Naive thymus-derived CD4-positive, alpha-beta T cell (primary cell): ENCODE data around the gene TTC4. TPM values are rescaled to one million over a fixed set of nuclear protein-coding genes. Genes with fewer than 3 reads are reported as not detected.

Experiments
- ATAC-seq: fragments of 150-1000 bp; cut with Tn5 transposase; 2 replicates; pipeline ENCODE4 v1.10.0; 2021; ENCODE audit warnings: mild to moderate bottlenecking, moderate library complexity
- CTCF ChIA-PET: fragments of 350-600 bp; sonication (Branson Sonifier 250); formaldehyde crosslinking; loops from one replicate; lab custom pipeline; 2021; ENCODE audit warnings: antibody characterized with exemption; lab: Charles Lee
- POLR2A ChIA-PET: fragments of 350-600 bp; sonication (Branson Sonifier 250); formaldehyde crosslinking; loops from one replicate; lab custom pipeline; 2021; ENCODE audit warnings: antibody characterized with exemption, inconsistent platforms; lab: Charles Lee
- DNase-seq, 9 donors: peaks; one replicate each; pipeline versions ENCODE4 v3.0.0 to v3.0.0-alpha.2; 2020 to 2022; ENCODE audit warnings: mixed read lengths in 1 of 9
- H3K27ac ChIP-seq: one replicate; pipeline ENCODE4 v1.7.0; 2013; ENCODE audit warnings: mild to moderate bottlenecking, low read depth, low read length, moderate library complexity
- H3K27me3 ChIP-seq, 2 donors: one replicate each; pipeline ENCODE4 v1.7.0; 2013; ENCODE audit warnings: low read length in 2 of 2, mild to moderate bottlenecking in 2 of 2, moderate library complexity in 2 of 2; ENCODE audit not compliant: control insufficient read depth in 2 of 2, insufficient read depth in 2 of 2
- H3K36me3 ChIP-seq, 3 experiments: 1 replicate in 2 of 3; 2 replicates in 1 of 3; pipeline ENCODE4 v1.7.0; 2013; ENCODE audit warnings: low read length in 3 of 3, mild to moderate bottlenecking in 3 of 3, moderate library complexity in 1 of 3; ENCODE audit not compliant: insufficient read depth in 3 of 3, control insufficient read depth in 2 of 3
- H3K4me1 ChIP-seq, 2 donors: one replicate each; pipeline ENCODE4 v1.7.0; 2013; ENCODE audit warnings: low read length in 2 of 2, mild to moderate bottlenecking in 2 of 2, moderate library complexity in 1 of 2; ENCODE audit not compliant: control insufficient read depth in 2 of 2, insufficient read depth in 2 of 2
- H3K4me3 ChIP-seq: 2 replicates; pipeline ENCODE4 v1.7.0; 2013; ENCODE audit warnings: mild to moderate bottlenecking, low read length
- H3K9me3 ChIP-seq, 3 experiments: 1 replicate in 2 of 3; 2 replicates in 1 of 3; pipeline ENCODE4 v1.7.0; 2013; ENCODE audit warnings: low read length in 3 of 3; ENCODE audit not compliant: control insufficient read depth in 2 of 3
- H3K27ac Mint-ChIP-seq, 9 donors: one replicate each; pipeline ENCODE4 v1.8.0; 2020 to 2022; ENCODE audit warnings: mixed read lengths in 9 of 9, mild to moderate bottlenecking in 8 of 9, moderate library complexity in 5 of 9, inconsistent platforms in 2 of 9
- H3K27me3 Mint-ChIP-seq, 5 donors: one replicate each; pipeline ENCODE4 v1.8.0; 2021 to 2022; ENCODE audit warnings: mixed read lengths in 5 of 5, mild to moderate bottlenecking in 1 of 5
- H3K36me3 Mint-ChIP-seq, 5 donors: one replicate each; pipeline ENCODE4 v1.8.0; 2020 to 2022; ENCODE audit warnings: mixed read lengths in 5 of 5, mild to moderate bottlenecking in 3 of 5, inconsistent platforms in 1 of 5
- H3K4me1 Mint-ChIP-seq, 7 donors: one replicate each; pipeline ENCODE4 v1.8.0; 2020 to 2022; ENCODE audit warnings: mixed read lengths in 7 of 7, mild to moderate bottlenecking in 3 of 7, inconsistent platforms in 1 of 7
- H3K4me3 Mint-ChIP-seq, 10 donors: one replicate each; pipeline ENCODE4 v1.8.0; 2020 to 2022; ENCODE audit warnings: mild to moderate bottlenecking in 10 of 10, mixed read lengths in 10 of 10, moderate library complexity in 6 of 10, inconsistent platforms in 2 of 10
- H3K9me3 Mint-ChIP-seq, 11 donors: one replicate each; pipeline ENCODE4 v1.8.0; 2020 to 2022; ENCODE audit warnings: mixed read lengths in 11 of 11, mild to moderate bottlenecking in 4 of 11, inconsistent platforms in 1 of 11, moderate library complexity in 1 of 11
- intact Hi-C, 2 donors: fragments of 100-400 bp; cut with micrococcal nuclease; formaldehyde crosslinking; loops; one replicate each; pipeline ENCODE4 v1.15.1; 2023
- polyA plus RNA-seq, 2 donors: library from polyadenylated mRNA; unstranded; fragments of 300-500 nt; fragmentation: Illumina TruSeq; gene quantifications; one replicate each; pipeline ENCODE4 v1.2.3, GENCODE V29; 2021
- total RNA-seq, 6 experiments: library from RNA in 5 of 6; stranded (reverse) in 5 of 6; gene quantifications; 1 replicate in 5 of 6; 2 replicates in 1 of 6; pipeline ENCODE4 v1.2.3 and lab custom pipeline; 2021 to 2026

TTC4 gene
- total and polyA plus RNA-seq, 7 experiments from 2014 or later: 11.6 to 27.4 (median 21.4) TPM

GRCh38 chr1:54709547-54710292, 5.9 kb upstream of the TTC4 start:
- Histone ChIP-seq H3K9me3 (no peaks in the 10 kb centered on the region), H3K27ac (no peak overlapping the region), H3K36me3 (no peaks in the 10 kb centered on the region), H3K27me3 (no peaks in the 10 kb centered on the region), H3K4me1 (no peaks in the 10 kb centered on the region), H3K4me3 (no peak overlapping the region)
- H3K27ac Mint-ChIP-seq: peak overlapping the region in 1 of 9 donors; percentile 62
- peaks cover 0 to 5% (median 0%) of the 10 kb centered on the region in 7 donors for H3K4me1 Mint-ChIP-seq
- H3K9me3 Mint-ChIP-seq: no peaks in the 10 kb centered on the region
- intact Hi-C loops: no loop called here
- DNase-seq (no peak), ATAC-seq (no peak)
- POLR2A ChIA-PET: no interaction called here
- peaks cover 0 to 7% (median 3%) of the 10 kb centered on the region in 5 donors for H3K27me3 Mint-ChIP-seq
- CTCF ChIA-PET: no interaction called here
- no peak overlapping the region for H3K4me3 Mint-ChIP-seq
- H3K36me3 Mint-ChIP-seq: no peaks in the 10 kb centered on the region

- no peaks in the 10 kb centered on the region for H3K27me3 ChIP-seq
- ATAC-seq: no peak
- H3K9me3 ChIP-seq: no peaks in the 10 kb centered on the region
- no peak overlapping the region for H3K27ac Mint-ChIP-seq
- peaks cover 4% of the 10 kb centered on the region in 2 donors for H3K4me1 ChIP-seq
- H3K27ac ChIP-seq: no peak overlapping the region
- peaks cover 4 to 12% (median 6%) of the 10 kb centered on the region in 7 donors for H3K4me1 Mint-ChIP-seq
- H3K9me3 Mint-ChIP-seq: peaks cover 0 to 1% (median 0%) of the 10 kb centered on the region in 11 donors
- CTCF ChIA-PET: no interaction called here
- no peak overlapping the region for H3K4me3 ChIP-seq
- intact Hi-C loops: no loop called here
- no peak for DNase-seq
- no peak overlapping the region for H3K4me3 Mint-ChIP-seq
- H3K36me3 Mint-ChIP-seq: no peaks in the 10 kb centered on the region
- H3K27me3 Mint-ChIP-seq: peaks cover 0 to 7% (median 3%) of the 10 kb centered on the region in 5 donors
- POLR2A ChIA-PET: no interaction called here
- H3K36me3 ChIP-seq: no peaks in the 10 kb centered on the region
Observed at GRCh38 chr1:54710434-54710833, 5.2 kb upstream of the TTC4 start.

GRCh38 chr1:54710841-54711240, 4.8 kb upstream of the TTC4 start:
- no peaks in the 10 kb centered on the region for H3K36me3 Mint-ChIP-seq
- Histone ChIP-seq H3K4me3 (no peak overlapping the region), H3K4me1 (peaks cover 4 to 5% of the 10 kb centered on the region in 2 donors), H3K9me3 (no peaks in the 10 kb centered on the region), H3K27me3 (no peaks in the 10 kb centered on the region), H3K36me3 (no peaks in the 10 kb centered on the region), H3K27ac (no peak overlapping the region)
- no peak overlapping the region for H3K27ac Mint-ChIP-seq
- peaks cover 0 to 2% (median 0%) of the 10 kb centered on the region in 11 donors for H3K9me3 Mint-ChIP-seq
- intact Hi-C loops: no loop called here
- POLR2A ChIA-PET: no interaction called here
- peaks cover 5 to 13% (median 8%) of the 10 kb centered on the region in 7 donors for H3K4me1 Mint-ChIP-seq
- H3K27me3 Mint-ChIP-seq: peaks cover 0 to 7% (median 3%) of the 10 kb centered on the region in 5 donors
- DNase-seq (no peak), ATAC-seq (no peak)
- CTCF ChIA-PET: no interaction called here
- H3K4me3 Mint-ChIP-seq: no peak overlapping the region

- peaks cover 0 to 7% (median 3%) of the 10 kb centered on the region in 5 donors for H3K27me3 Mint-ChIP-seq
- H3K4me1 Mint-ChIP-seq: peaks cover 11 to 20% (median 14%) of the 10 kb centered on the region in 7 donors
- DNase-seq (no peak), ATAC-seq (no peak)
- Histone ChIP-seq H3K27ac (no peak overlapping the region), H3K4me3 (no peak overlapping the region), H3K4me1 (peaks cover 9 to 10% of the 10 kb centered on the region in 2 donors), H3K27me3 (no peaks in the 10 kb centered on the region), H3K9me3 (no peaks in the 10 kb centered on the region), H3K36me3 (no peaks in the 10 kb centered on the region)
- peaks cover 0 to 2% (median 0%) of the 10 kb centered on the region in 11 donors for H3K9me3 Mint-ChIP-seq
- no peak overlapping the region for H3K27ac Mint-ChIP-seq
- H3K4me3 Mint-ChIP-seq: no peak overlapping the region
- intact Hi-C loops: no loop called here
- ChIA-PET CTCF (no interaction called here), POLR2A (no interaction called here)
- H3K36me3 Mint-ChIP-seq: no peaks in the 10 kb centered on the region
Observed at GRCh38 chr1:54711536-54711935, 4.1 kb upstream of the TTC4 start.

GRCh38 chr1:54714881-54715492, 674 bp upstream of the TTC4 start:
- Mint-ChIP-seq H3K36me3 (peaks cover 0 to 15% (median 4%) of the 10 kb centered on the region in 5 donors), H3K4me1 (peaks cover 15 to 42% (median 34%) of the 10 kb centered on the region in 7 donors), H3K27me3 (no peaks in the 10 kb centered on the region), H3K27ac (peak overlapping the region; percentile 58 to 94 (median 91)), H3K9me3 (peaks cover 0 to 2% (median 0%) of the 10 kb centered on the region in 11 donors), H3K4me3 (peak overlapping the region; percentile 81 to 96 (median 88))
- intact Hi-C loops: loop anchor here (1.0 to 5.0 kb wide), 16 partner anchors 49 to 1476 kb away; partner anchors contain the start of genes LRRC42 (in 2 of the 2), NDC1 (in 2 of the 2), PARS2 (in 2 of the 2) and TCEANC2 (in 2 of the 2)
- Histone ChIP-seq H3K27ac (peak overlapping the region; percentile 84), H3K36me3 (peaks cover 0 to 13% (median 0%) of the 10 kb centered on the region in 3 experiments), H3K27me3 (no peaks in the 10 kb centered on the region), H3K9me3 (no peaks in the 10 kb centered on the region), H3K4me1 (peaks cover 14 to 15% of the 10 kb centered on the region in 2 donors), H3K4me3 (peak overlapping the region; percentile 86)
- ATAC-seq: no peak
- ChIA-PET POLR2A (interaction anchor here (0.6 to 2.9 kb wide), 6 partner anchors 9 to 671 kb away, joined by 3 to 17 read pairs (median 7); partner anchors contain the start of genes PARS2, TCEANC2, TMEM59 and TTC22), CTCF (interaction anchor here (0.9 kb wide), 1 partner anchor 87 kb away, joined by 3 read pairs; no protein-coding TSS in a partner anchor)
- DNase-seq: peak in 2 of 9 donors; percentile 1 to 4

- Histone ChIP-seq H3K36me3 (peaks cover 0 to 18% (median 4%) of the 10 kb centered on the region in 3 experiments), H3K27ac (peak overlapping the region; percentile 84), H3K27me3 (no peaks in the 10 kb centered on the region), H3K4me3 (peak overlapping the region; percentile 86), H3K4me1 (peaks cover 14 to 15% of the 10 kb centered on the region in 2 donors), H3K9me3 (no peaks in the 10 kb centered on the region)
- Mint-ChIP-seq H3K36me3 (peaks cover 0 to 20% (median 5%) of the 10 kb centered on the region in 5 donors), H3K4me1 (peaks cover 15 to 42% (median 34%) of the 10 kb centered on the region in 7 donors), H3K9me3 (peaks cover 0 to 2% (median 0%) of the 10 kb centered on the region in 11 donors), H3K27me3 (no peaks in the 10 kb centered on the region), H3K4me3 (peak overlapping the region; percentile 81 to 96 (median 88)), H3K27ac (peak overlapping the region; percentile 58 to 94 (median 91))
- ATAC-seq: no peak
- CTCF ChIA-PET: no interaction called here
- DNase-seq: no peak
- POLR2A ChIA-PET: interaction anchor here (1.6 to 2.9 kb wide), 4 partner anchors 47 to 663 kb away, joined by 3 to 17 read pairs (median 8); partner anchors contain the start of genes PARS2, TCEANC2, TMEM59 and TTC22
- intact Hi-C loops: loop anchor here (5.0 kb wide), 6 partner anchors 229 to 829 kb away; partner anchors contain the start of genes IFT25 (in 1 of the 2), LRRC42 (in 1 of the 2), SSBP3 (in 1 of the 2) and USP24 (in 1 of the 2)
Observed at GRCh38 chr1:54716299-54717047, 812 bp downstream of the TTC4 start.
